Cardiac fibroblast (primary cell): ENCODE data around the gene NRCAM.

ENCODE experiments used
- DNase-seq, 2 donors: peaks; one replicate each; pipeline versions ENCODE4 v3.0.0 to v3.0.0-alpha.2; 2010; ENCODE audit warnings: low read depth in 2 of 2
- H3K4me3 ChIP-seq, 2 donors: replicated peaks in 1 of 2; 1 replicate in 1 of 2; 2 replicates in 1 of 2; pipeline ENCODE4 v1.5.1; 2011; ENCODE audit warnings: low read depth in 2 of 2, low read length in 2 of 2, mild to moderate bottlenecking in 2 of 2, moderate library complexity in 1 of 2
- TF ChIP-seq, protein P1 (sequence below): IDR thresholded peaks from one replicate; pipeline ENCODE4 v1.5.1; 2011; ENCODE audit warnings: low read depth, mild to moderate bottlenecking, low read length, inconsistent platforms

Gene NRCAM

DNA sequence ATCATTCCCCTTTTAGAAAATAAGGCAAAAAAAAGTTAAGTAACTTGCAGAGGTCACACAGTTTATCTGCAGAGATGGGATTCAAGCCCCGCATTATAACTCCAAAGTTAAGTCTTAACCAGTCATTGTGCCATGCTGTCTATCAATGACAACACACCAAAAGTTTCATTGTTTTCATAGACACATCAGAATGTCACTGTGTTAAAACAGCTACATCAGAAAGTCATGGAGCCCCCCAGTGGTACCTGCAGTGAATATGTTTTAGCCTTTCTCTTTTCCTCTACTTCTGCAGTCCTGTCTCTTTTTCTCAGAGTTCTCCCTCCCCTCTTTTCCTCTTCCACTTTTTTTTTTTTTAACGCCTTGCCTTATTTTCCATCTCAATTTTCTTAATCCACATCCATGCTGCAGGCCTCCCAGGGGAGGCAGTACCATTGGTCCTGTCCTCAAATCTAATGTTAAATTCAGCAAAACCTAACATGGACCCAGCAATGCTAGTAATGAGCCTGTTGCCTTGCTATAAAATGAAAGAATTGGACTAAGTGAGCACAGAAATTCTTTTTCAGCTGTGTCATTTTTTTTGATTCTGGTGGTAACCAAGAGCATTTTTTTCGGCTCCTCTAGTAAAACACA is 3.8 kb upstream of the NRCAM start:
- H3K4me3 ChIP-seq = no peak overlapping the region
- peak; percentile 63 to 65 for DNase-seq
- TF ChIP-seq, protein P1, sequence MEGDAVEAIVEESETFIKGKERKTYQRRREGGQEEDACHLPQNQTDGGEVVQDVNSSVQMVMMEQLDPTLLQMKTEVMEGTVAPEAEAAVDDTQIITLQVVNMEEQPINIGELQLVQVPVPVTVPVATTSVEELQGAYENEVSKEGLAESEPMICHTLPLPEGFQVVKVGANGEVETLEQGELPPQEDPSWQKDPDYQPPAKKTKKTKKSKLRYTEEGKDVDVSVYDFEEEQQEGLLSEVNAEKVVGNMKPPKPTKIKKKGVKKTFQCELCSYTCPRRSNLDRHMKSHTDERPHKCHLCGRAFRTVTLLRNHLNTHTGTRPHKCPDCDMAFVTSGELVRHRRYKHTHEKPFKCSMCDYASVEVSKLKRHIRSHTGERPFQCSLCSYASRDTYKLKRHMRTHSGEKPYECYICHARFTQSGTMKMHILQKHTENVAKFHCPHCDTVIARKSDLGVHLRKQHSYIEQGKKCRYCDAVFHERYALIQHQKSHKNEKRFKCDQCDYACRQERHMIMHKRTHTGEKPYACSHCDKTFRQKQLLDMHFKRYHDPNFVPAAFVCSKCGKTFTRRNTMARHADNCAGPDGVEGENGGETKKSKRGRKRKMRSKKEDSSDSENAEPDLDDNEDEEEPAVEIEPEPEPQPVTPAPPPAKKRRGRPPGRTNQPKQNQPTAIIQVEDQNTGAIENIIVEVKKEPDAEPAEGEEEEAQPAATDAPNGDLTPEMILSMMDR = peak; percentile 65

DNA sequence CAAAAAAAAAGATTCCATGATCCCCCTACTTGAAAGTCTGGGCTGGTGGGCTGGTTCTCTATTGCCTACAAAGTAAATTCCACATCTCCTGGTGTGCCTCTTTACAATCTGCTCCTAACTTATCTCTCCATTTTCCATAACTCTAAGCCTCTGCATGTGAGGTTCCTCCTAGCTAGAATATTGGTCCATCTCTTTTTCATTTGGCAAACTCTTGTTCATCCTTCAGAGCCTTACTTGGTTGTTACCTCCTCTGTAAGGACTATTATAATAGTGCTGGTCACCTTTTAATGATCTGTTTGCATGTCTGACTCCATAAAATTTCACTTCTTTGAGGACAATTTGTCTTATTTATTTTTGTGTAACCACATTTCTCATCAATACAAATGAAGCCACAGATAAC is 1.6 kb upstream of the NRCAM start:
- DNase-seq = no peak
- TF ChIP-seq, protein P1 = no peak
- H3K4me3 ChIP-seq = no peak overlapping the region

DNA sequence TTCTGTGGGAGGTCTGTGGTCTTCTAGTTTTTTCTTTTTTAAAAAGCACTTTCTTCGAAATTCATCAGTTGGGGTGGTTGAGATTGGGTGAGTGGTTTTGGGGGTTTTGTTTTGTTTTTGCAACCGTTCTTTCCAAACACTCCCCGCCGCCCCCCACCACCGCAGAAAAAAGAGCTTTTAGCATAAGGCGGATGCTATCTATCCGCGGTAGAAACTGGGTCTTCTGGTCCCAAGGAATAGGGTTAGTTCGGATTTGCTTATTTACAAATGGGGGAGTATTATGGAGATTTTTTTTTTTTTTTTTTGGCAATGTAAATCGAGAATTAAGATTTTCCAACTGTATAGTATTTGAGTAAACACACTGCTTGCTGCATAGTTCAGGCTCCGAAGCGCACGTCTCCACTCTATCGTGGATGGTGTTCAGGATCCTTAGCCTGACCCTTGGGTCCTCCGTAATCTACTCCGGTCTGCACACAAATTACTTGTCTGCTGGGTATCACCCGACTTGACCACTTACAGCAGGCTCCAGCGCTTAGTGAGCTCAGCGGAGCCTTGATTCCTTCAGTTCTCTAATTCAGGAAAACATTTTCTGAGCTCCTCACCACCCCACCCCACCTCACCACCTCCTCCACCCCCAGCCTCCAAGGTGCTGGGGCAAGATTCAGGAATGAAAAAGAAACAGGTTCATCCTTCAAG is 757 bp upstream of the NRCAM start:
- no peak for DNase-seq
- TF ChIP-seq, protein P1 = no peak
- H3K4me3 ChIP-seq = peak overlapping the region; percentile 48 to 77

DNA sequence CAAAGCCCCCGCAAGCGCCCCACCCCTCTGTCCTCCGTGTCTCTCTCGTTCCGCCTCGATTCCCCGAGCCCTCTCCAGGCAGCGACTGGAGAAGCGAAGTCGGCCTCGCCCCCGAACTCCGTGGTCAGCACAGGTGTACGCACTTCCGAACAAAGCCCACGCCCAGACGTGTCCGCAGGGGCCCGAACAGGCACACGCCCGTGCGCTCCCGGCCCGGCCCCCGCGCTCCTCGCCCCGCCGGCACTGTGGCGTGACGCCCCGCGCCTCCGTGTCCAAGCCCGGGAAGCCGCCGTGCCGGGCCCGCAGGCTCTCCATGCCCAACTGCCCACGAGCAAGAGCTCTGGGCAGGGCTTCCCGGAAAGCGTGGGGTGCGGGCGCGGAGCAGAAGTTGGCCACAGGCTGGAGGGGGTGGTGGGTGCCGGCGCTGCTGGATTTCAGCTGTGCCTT is 662 bp downstream of the NRCAM start:
- TF ChIP-seq, protein P1 = no peak
- peak overlapping the region; percentile 77 to 90 for H3K4me3 ChIP-seq
- DNase-seq = peak in 1 of 2 donors; percentile 52

DNA sequence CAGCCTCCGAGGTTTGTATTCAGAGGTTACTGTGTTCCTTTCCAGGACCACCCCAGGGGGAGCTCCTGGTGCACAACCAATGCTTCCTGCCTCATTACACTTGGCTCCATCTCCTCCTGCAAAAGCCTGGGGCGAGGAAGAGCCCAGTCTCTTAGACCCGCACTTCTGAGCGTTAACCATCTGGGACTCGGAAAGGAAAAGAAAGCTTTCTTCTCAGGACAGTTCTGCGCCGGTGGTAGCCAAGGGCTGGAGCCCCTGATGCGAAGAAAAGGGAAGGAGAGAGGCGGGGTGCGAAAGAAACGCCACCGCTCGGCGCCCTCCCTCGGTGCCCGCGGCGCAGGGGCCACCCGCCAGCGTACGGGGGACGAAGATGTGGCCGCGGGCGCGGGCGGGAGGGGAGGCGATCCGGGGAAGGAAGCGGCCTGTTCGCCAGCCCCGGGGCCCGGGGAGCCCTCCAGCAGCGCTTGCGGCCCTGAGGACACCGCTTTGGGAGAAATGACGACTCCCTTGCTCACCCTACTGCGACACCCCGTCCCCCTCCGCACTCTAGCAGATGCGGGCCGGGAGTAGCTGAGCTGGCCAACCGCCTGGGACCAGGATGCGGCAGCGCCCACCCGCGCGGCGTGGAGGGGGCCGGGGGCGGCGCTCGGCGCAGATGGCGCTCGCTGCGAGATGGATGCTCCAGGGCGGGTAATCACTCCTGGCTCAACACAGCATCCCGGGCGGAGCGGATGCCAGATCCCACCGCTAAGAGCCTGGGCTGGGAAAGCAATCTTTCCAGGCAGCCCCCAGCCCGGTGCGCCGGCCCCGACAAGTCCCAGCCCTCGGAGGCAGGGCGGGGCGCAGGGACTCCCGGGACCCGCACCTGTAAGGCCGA is 1.3 kb downstream of the NRCAM start:
- DNase-seq = peak; percentile 53 to 63
- TF ChIP-seq, protein P1 = no peak
- H3K4me3 ChIP-seq = peak overlapping the region; percentile 77 to 90

DNA sequence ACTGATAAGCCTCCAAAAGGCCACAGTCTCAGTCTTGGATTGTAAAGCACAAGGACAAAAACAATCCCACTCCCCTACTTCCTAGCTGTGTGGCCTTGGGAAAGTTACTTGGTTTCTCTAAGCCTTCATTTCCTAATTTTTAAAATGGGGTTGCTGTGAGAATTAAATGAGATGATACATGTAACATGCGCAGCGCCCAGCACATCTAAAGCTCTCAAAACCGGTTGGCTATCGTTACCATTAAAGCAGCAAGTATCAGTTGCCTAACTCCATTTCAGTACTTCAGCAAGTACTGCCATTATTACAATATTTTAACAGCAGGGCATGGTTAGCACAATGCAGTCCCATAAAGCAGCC is 1.9 kb downstream of the NRCAM start:
- no peak for DNase-seq
- peak overlapping the region; percentile 77 to 90 for H3K4me3 ChIP-seq
- TF ChIP-seq, protein P1 = no peak
